Keratinocyte (primary cell): Measurements from ENCODE around the gene AOAH. TPM values are rescaled to one million over a fixed set of nuclear protein-coding genes. Genes with fewer than 3 reads are reported as not detected.
A peak's percentile ranks its signal among the peaks of the same experiment; 100 is the strongest.

ENCODE experiments used
- DNase-seq: peaks from one replicate; pipeline ENCODE4 v3.0.0-alpha.2; 2011; ENCODE audit warnings: low read depth, missing footprints, low spot score
- FAIRE-seq: peaks from 2 replicates; lab custom pipeline; 2011; peaks lifted over from hg19 to GRCh38; lab: Jason Lieb, UNC
- H2AFZ ChIP-seq: 2 replicates; pipeline ENCODE4 v1.6.0; 2012; ENCODE audit warnings: low read length, control low read depth, inconsistent platforms; ENCODE audit not compliant: control insufficient read depth
- H3K27ac ChIP-seq: 2 replicates; pipeline ENCODE4 v1.5.1; 2011; ENCODE audit warnings: low read length; ENCODE audit not compliant: control insufficient read depth, insufficient read depth
- H3K27me3 ChIP-seq: 3 replicates; pipeline ENCODE4 v1.6.0; 2011; ENCODE audit warnings: low read length; ENCODE audit not compliant: control insufficient read depth, insufficient read depth; ENCODE audit errors: extremely low read depth
- H3K36me3 ChIP-seq, 2 experiments: 2 replicates in 1 of 2; 3 replicates in 1 of 2; pipeline ENCODE4 v1.5.1; 2011; ENCODE audit warnings: low read length in 2 of 2, mild to moderate bottlenecking in 1 of 2; ENCODE audit not compliant: control insufficient read depth in 2 of 2, insufficient read depth in 2 of 2; ENCODE audit errors: extremely low read depth in 1 of 2
- H3K4me1 ChIP-seq: 3 replicates; pipeline ENCODE4 v1.5.1; 2011; ENCODE audit warnings: low read length; ENCODE audit not compliant: control insufficient read depth, insufficient read depth; ENCODE audit errors: extremely low read depth
- H3K4me2 ChIP-seq: 3 replicates; pipeline ENCODE4 v1.6.0; 2011; ENCODE audit warnings: low read depth, low read length; ENCODE audit not compliant: control insufficient read depth, insufficient read depth; ENCODE audit errors: extremely low read depth
- H3K4me3 ChIP-seq, 3 experiments: fragments of 200-600 bp in 1 of 3; sonication (generic) in 1 of 3; 2 replicates in 2 of 3; 3 replicates in 1 of 3; pipeline ENCODE4 v1.5.1; 2011 to 2016; ENCODE audit warnings: low read length in 3 of 3, mild to moderate bottlenecking in 3 of 3, control low read depth in 2 of 3, inconsistent platforms in 1 of 3, low read depth in 1 of 3, mixed read lengths in 1 of 3, mixed run types in 1 of 3, moderate library complexity in 1 of 3; ENCODE audit not compliant: control insufficient read depth in 2 of 3, insufficient read depth in 2 of 3; ENCODE audit errors: extremely low read depth in 1 of 3
- H3K79me2 ChIP-seq: 2 replicates; pipeline ENCODE4 v1.6.0; 2012; ENCODE audit warnings: low read length; ENCODE audit not compliant: control insufficient read depth, insufficient read depth
- H3K9ac ChIP-seq: 3 replicates; pipeline ENCODE4 v1.6.0; 2011; ENCODE audit warnings: low read length; ENCODE audit not compliant: control insufficient read depth, insufficient read depth; ENCODE audit errors: extremely low read depth
- H3K9me1 ChIP-seq: 3 replicates; pipeline ENCODE4 v1.6.0; 2011; ENCODE audit warnings: low read length; ENCODE audit not compliant: control insufficient read depth, insufficient read depth; ENCODE audit errors: extremely low read depth
- H3K9me3 ChIP-seq: 2 replicates; pipeline ENCODE4 v1.5.1; 2012; ENCODE audit warnings: low read depth, low read length; ENCODE audit not compliant: control insufficient read depth
- H4K20me1 ChIP-seq: 3 replicates; pipeline ENCODE4 v1.6.0; 2011; ENCODE audit warnings: low read length; ENCODE audit not compliant: control insufficient read depth, insufficient read depth; ENCODE audit errors: extremely low read depth
- CTCF ChIP-seq, 3 experiments: IDR thresholded peaks in 1 of 3; conservative IDR thresholded peaks in 1 of 3; optimal IDR thresholded peaks in 1 of 3; 2 replicates in 2 of 3; 3 replicates in 1 of 3; pipeline versions ENCODE3 to v1.5.1; 2011; ENCODE audit warnings: low read length in 3 of 3, mild to moderate bottlenecking in 3 of 3, moderate library complexity in 2 of 3, control low read depth in 1 of 3, inconsistent platforms in 1 of 3; ENCODE audit not compliant: insufficient read depth in 2 of 3; ENCODE audit errors: extremely low read depth in 1 of 3
- EZH2 ChIP-seq: IDR thresholded peaks from one replicate; pipeline ENCODE4 v1.6.1; 2012; ENCODE audit warnings: inconsistent platforms, mild to moderate bottlenecking, low read length, moderate library complexity
- dilution Hi-C: fragments of 300-500 bp; cut with MboI; formaldehyde crosslinking; loops from one replicate; pipeline ENCODE4 v1.7.0; 2020; ENCODE audit warnings: low sequenced_read_pairs; ENCODE audit not compliant: extremely low pct_ligation_motif_present
- polyA plus RNA-seq, 5 experiments: library from polyadenylated mRNA; depleted of rRNA in 3 of 5; stranded (reverse) in 3 of 5; stranded (forward) in 1 of 5; unstranded in 1 of 5; fragments of >200 nt; gene quantifications; 1 replicate in 1 of 5; 2 replicates in 3 of 5; 3 replicates in 1 of 5; pipeline versions ENCODE4 v1.2.1 to v1.2.3, GENCODE V29; 2011 to 2012; ENCODE audit warnings: missing spikeins in 2 of 5, low read depth in 1 of 5, low replicate concordance in 1 of 5

The AOAH gene
- polyA plus RNA-seq, 1 donor (not counting 4 experiments of a cell fraction or from before 2014, with no cell fraction given) = 0.43 TPM

DNA sequence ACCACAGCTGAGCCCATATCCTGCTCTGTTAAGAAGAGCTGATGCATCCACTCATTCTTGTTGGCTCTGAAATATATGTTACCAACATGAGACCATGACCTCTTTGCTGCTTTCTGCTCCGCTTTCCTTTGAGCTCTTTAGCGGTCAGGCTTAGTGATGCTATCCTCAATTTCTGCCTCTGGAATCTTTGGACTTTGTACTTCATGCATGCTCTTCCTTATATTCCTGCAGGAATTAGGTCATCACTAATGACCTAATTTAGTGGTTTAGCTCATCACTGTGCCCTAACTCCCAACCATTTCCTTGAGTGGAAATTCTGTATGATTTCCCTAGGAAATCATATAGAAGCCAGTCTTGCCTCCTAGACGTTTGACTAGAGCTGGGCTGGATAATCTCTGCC, 119.5 kb downstream of the AOAH start:
- H3K27ac ChIP-seq = peak overlapping the region; percentile 82

DNA sequence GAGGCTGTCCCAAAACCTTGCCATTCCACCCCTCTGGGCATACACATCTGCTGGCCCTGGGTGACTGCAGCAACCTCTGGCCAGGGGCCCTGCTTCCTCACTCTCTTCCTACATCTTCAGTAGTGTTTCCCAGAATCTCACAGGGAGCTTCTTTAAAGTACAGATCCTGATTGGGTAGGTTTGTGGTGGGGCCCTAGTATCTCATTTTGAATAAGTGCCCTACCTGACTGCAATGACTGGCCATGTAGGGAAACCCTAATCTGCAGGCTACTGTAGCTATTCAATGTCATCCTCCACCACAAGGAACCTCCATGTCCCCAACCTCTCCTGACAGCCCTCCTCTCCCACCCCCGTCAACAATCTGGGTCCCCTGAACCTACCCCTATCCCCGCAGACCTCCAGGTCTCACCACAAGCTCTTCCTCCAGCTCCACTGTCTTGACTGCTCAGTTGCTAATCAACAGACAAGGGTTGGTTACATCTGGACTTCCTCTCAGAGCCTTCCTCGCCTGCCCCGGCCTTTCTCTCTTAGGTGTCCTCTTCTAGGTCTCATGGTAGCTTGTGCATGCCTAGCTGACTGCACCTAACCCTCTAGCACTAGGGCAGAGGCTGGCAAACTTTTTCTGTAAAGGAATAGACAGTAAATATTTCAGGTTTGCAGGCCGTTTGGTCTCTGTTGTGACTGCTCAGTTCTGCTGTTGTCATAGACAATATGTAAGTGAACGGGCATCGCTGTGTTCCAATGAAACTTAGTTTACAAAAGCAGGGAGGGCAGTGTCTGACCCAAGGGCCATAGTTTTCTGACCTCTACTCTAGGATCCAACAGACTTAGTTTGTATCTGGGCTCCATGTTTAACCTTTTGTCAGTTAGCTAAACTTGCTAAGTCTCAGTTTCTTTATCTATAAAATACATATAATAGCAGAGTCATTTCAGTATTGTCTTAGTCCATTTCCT, 121.1 kb downstream of the AOAH start:
- no peak for TF ChIP-seq EZH2
- TF ChIP-seq CTCF (optimal IDR thresholded peaks at IDR 0.05 in 1 of 3, IDR thresholded peaks at IDR 0.05 in 1 of 3, conservative IDR thresholded peaks at IDR 0.05 in 1 of 3; ENCODE audit: extremely low read depth in 1 of 3, insufficient read depth in 2 of 3, low read length in 3 of 3) = no peak
- H3K27me3 ChIP-seq = no peaks in the 10 kb centered on the region

More for the DNA sequence above, 119.5 kb downstream of the AOAH start:
- Histone ChIP-seq H3K4me3 (no peak overlapping the region), H3K4me1 (peaks cover 30% of the 10 kb centered on the region), H4K20me1 (no peaks in the 10 kb centered on the region), H3K4me2 (peak overlapping the region; percentile 74), H3K27me3 (no peaks in the 10 kb centered on the region), H3K79me2 (no peaks in the 10 kb centered on the region), H3K36me3 (no peaks in the 10 kb centered on the region), H3K9me1 (no peaks in the 10 kb centered on the region), H3K9me3 (no peaks in the 10 kb centered on the region), H3K9ac (no peak overlapping the region), H2AFZ (no peak overlapping the region)
- FAIRE-seq = peak; percentile 51
- TF ChIP-seq EZH2 (no peak), CTCF (optimal IDR thresholded peaks at IDR 0.05 in 1 of 3, IDR thresholded peaks at IDR 0.05 in 1 of 3, conservative IDR thresholded peaks at IDR 0.05 in 1 of 3; ENCODE audit: extremely low read depth in 1 of 3, insufficient read depth in 2 of 3, low read length in 3 of 3) (no peak)
- dilution Hi-C loops = no loop called here
- peak; percentile 13 for DNase-seq

More for the DNA sequence above, 121.1 kb downstream of the AOAH start:
- Histone ChIP-seq H3K27ac (no peak overlapping the region), H3K4me1 (peaks cover 30% of the 10 kb centered on the region), H3K9me1 (no peaks in the 10 kb centered on the region), H3K9ac (no peak overlapping the region), H3K79me2 (no peaks in the 10 kb centered on the region), H3K9me3 (no peaks in the 10 kb centered on the region), H3K4me2 (no peak overlapping the region), H3K36me3 (no peaks in the 10 kb centered on the region), H2AFZ (no peak overlapping the region), H3K4me3 (no peak overlapping the region), H4K20me1 (no peaks in the 10 kb centered on the region)
- DNase-seq (no peak), FAIRE-seq (no peak)
- dilution Hi-C loops = no loop called here
